Esophagus mucosa (tissue), 1 donor: ENCODE data around the gene CNOT6L. TPM values are rescaled to one million over a fixed set of nuclear protein-coding genes. Genes with fewer than 3 reads are reported as not detected.
A peak's percentile ranks its signal among the peaks of the same experiment; 100 is the strongest.
"Not testable (repeated sequence)": the region's sequence is repeated elsewhere in the genome, so short reads cannot be mapped to it uniquely, and the experiment has no call there.

Experiments used
- ATAC-seq: fragments of 200-7000 bp; cut with Tn5 transposase; one replicate; pipeline ENCODE4 v1.9.1; 2020
- total RNA-seq: library from RNA; stranded (reverse); gene quantifications from one replicate; pipeline ENCODE4 v1.2.4, GENCODE V29; 2023
- donor health status: DM: yes; HTN: yes; CAD: no.

Gene CNOT6L
- 30.9 TPM for total RNA-seq

DNA sequence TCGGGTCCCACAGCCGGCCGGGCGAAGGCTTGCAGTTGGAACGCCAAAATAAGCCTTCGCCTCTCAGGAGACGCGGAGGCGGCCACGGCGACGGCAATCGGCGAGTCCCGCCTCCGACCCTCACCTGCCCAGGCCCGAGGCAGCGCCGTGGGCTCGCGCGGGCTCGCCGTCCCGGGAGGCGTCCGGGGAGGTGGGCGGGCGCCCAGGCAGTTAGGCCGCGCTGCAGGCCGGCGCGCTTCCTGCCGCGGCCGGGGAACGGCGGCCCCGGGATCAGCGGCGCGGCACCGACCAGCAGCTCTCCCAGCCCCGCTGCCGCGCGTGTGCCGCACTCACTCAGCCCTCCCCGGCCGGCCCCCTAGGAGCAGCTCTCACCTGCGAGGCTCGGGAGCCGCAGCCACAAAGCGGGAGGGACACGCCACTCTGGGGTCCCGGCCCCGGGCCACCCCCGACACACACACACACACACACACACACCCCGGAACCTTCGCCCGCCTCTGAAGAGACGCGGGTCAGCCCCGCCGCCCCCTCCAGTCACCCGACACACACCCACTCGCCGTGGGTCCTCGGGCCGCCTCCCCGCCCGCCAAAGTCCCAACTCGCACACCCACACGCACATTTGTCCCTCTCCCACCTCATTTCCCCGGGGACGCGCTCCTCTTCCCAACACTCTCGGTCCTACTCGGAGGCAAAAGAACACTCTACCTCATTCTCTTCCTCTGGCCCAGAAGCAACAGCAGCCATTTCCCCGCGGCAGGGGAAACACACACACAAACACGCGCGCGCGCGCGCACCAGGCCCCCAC lies at the start of gene CNOT6L:
TSS of gene CNOT6L (minus strand) at position 767 of the 802 bp plus-strand sequence. CDS start at position 707, 60 bp downstream.
- peak; percentile 74 for ATAC-seq

GRCh38 chr4:77865259-77865658 lies 46.1 kb upstream of the CNOT6L start:
- no peak for ATAC-seq

DNA sequence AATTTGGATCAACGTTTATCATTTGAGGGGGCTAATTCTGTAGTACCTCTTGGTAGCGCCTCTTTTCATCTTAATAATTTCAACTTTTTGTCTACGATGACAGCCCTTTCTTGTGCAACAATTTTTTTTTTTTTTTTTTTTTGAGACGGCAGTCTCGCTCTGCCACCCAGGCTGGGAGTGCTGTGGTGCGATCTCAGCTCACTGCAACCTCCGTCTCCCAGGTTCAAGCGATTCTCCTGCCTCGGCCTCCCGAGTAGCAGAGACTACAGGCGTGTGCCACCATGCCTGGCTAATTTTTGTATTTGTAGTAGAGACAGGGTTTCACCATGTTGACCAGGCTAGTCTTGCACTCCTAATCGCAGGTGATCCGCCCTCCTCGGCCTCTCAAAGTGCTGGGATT lies 44.2 kb upstream of the CNOT6L start:
- ATAC-seq = not testable (repeated sequence)

DNA sequence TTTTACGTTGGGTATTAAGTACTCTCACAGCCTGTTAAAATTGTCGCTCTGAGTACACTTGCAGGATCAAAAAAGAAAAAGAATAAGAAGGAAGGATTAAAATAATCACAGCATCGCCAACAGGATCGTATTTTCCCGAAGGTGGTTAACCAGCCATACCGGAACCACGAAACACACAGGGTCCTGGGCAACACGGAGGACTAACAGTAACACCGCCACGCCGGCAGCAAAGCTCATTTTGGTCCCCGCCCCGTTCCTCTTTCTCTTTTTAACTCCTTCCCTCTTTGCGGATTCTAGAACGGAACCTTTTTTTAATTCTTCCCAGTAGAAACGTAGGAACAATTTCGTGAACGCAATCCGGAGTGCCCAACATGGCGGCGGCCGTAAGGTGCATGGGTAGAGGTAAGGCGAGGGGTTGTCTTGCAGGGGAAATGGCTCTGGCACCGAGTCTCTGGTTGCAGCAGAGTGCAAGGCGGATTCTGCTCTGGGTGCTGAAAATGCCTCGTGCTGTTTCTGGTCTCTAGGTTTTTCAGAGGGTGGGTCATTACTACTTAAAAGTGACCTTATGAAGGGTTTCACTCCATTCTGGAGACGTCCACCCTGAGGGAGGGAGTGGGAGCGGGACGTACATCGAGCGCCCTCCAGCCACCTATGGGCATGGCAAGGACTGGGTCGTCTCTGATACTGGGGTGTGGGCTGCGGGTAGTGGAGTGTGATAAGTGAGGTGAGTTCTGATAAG lies 43.5 kb upstream of the CNOT6L start, which contains the start of gene MRPL1:
TSS of gene MRPL1 (plus strand) at position 353 of the 739 bp plus-strand sequence. CDS start at position 372, 19 bp downstream.
- peak; percentile 97 for ATAC-seq

DNA sequence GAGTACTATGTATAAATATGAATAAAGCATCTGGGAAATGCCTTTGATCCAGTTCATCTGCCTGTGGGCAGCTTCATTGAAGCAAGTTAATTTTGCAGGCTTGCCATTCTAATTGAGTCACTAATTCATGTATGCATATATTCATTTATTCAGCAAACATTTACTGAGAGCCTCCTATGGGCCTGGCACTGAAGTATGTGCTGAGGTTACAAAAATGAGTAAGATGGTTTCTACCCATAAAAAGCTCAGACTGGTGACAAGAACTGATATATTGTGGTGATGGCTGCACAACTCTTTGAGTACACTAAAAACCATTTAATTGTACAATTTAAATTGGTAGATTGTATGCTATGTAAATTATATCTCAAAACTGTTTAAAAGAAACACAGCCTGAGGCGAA lies 42.3 kb upstream of the CNOT6L start:
- ATAC-seq = no peak

- ATAC-seq = no peak
These were observed 40.1 kb upstream of the CNOT6L start for GRCh38 chr4:77859256-77859655.

GRCh38 chr4:77856152-77856551 lies 37.0 kb upstream of the CNOT6L start:
- no peak for ATAC-seq

DNA sequence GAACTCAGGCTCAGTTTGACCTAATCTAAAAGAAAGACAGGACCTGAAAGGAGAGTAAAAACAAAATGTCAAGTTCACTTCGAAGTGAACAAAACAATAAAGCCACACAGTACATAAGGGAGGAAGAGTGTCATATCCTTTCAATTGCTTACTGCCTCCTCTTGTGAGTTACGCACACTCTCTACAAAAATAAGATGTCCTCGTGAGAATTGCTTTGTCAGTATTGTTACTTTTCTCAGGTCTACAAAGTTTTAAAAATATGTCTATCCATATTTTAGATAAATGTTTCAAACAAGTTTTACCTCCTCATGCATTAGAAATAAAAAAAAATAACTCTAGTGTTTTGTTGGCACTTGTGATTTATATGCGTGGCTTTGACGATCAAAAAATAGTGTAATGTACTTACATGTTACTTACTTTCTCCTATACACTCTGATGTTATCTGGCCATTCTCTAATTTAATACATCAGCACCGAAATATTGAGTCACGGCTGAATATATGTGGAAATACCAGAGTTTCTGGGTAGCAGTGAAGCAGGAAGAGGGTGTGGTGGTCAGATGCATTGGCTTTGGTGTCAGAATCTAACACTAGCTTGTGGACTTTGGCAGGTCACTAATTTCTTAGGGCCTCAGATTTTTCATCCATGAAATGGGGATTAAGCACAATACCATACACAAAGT lies 35.4 kb upstream of the CNOT6L start:
- ATAC-seq = peak; percentile 87

GRCh38 chr4:77852892-77853495 lies 33.8 kb upstream of the CNOT6L start:
- peak; percentile 42 for ATAC-seq

GRCh38 chr4:77849278-77849965 lies 30.3 kb upstream of the CNOT6L start:
- ATAC-seq = no peak

DNA sequence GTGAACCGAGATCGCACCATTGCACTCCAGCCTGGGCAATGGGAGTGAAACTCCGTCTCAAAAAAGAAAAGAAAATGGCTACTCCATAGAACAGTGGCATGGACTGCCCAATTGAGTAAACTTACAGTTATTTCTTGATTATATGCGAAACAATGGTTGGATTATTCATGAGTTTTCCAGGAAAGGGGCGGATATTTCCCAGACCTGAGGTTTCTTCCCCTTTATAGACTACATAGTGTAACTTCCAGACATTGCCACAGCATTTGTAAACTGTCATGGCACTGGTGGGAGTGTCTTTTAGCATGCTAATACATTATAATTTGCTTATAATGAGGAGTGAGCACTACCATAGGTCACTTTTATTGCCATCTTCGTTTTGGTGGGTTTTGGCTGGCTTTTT lies 29.3 kb upstream of the CNOT6L start:
- no peak for ATAC-seq

DNA sequence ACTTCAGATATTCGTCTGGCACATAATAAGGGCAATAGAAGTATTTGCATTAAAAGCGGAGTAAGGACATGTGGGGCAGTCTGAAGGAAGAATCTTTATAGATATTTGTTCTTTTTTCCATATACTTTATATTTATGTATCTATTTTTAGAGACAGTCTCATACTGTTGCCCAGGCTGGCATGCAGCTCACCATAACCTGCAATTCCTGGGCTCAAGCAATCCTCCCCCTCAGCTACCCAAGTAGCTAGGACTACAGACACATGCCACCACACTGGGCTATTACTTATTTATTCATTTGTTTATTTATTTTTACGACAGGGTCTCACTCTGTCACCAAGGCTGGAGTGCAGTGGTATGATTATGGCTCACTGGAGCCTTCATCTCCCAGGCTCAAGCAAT lies 26.8 kb upstream of the CNOT6L start:
- ATAC-seq = no peak

GRCh38 chr4:77845400-77845799 lies 26.2 kb upstream of the CNOT6L start:
- ATAC-seq = no peak

DNA sequence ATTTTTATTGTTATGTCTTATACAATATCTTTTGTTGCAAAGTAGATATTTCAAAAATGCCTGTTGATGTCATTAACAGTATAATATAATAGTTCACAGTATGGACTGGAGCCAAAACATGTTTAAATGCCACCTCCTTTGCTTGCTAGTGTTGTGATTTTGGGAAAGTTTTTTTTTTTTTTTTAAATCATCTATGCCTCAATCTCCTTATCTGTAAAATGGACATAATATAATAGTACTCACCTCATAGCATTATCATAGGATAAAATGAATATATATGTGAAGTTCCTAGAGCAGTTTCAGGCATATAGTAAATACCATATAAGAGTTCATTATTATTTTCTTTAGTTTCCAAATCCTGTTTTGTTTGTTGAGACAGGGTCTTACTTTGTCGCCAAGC lies 25.2 kb upstream of the CNOT6L start:
- no peak for ATAC-seq

- peak; percentile 51 for ATAC-seq
These were observed 24.5 kb upstream of the CNOT6L start for GRCh38 chr4:77843628-77844027.

DNA sequence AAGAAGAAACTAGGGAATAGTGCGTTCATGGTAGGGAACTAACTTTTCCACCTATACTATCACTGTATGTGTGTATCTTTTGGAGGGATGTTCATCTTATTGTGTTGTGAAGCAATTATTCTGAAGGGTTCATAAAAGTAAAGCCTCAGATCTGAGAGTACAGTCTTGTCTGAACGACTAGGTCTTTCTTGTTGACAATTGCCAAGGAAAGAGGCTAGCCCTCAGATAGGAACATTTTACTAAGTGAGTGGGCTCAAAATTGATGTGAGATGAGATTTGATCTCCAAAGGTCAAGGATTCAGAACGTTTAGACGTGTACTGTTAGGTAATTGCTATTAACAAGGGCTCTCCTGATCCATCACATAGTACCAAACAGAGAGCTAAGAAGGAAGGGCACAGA lies 15.2 kb upstream of the CNOT6L start:
- no peak for ATAC-seq

DNA sequence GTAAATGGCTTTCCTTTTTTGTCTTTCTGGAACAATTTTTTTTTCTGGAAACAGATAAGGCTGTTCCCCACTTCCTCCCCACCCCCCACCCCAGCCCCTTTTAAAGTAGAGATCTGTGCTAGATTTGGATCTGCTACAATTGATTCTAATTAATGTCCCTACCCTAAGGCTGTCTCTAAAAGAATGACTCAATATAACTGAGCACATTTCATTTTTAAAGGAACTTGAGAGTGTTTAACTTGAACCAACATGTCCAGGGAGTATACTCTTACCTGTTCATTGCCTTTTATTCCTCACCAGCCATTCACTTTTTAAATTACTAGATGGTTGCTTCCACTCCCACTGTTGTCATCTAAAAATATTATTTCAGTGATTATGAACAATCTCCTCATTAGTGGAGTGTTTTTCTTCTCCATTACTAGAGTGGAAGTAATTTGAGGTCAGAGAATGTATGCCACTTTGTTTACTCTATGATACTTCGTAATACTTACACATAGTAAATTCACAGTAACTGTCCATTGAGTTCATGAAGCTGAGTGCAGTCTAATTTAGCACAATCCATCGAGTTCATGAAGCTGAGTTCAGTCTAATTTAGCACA lies 14.1 kb upstream of the CNOT6L start:
- peak; percentile 96 for ATAC-seq

DNA sequence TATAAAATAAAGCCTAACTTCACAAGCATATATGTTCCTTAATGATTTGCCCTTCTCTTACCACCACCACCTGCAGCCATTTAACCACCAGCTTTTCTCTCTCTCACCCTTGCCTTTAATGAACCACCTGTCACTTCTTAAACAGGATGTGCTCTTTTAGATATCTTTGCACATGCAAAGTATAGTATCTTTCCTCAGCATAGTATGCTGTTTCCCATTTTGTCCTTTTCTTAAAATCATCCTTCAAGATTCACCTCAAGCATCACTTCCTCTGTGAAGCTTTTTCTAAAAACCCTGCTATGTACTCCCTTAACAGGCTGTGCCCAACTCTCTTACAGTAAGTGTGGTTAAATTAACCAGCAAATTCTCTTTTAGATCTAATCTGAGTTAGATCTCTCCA lies 8.2 kb upstream of the CNOT6L start:
- ATAC-seq = peak; percentile 22

- ATAC-seq = no peak
These were observed 7.1 kb upstream of the CNOT6L start for GRCh38 chr4:77826275-77826674.

GRCh38 chr4:77821775-77822174 lies 2.6 kb upstream of the CNOT6L start:
- no peak for ATAC-seq

DNA sequence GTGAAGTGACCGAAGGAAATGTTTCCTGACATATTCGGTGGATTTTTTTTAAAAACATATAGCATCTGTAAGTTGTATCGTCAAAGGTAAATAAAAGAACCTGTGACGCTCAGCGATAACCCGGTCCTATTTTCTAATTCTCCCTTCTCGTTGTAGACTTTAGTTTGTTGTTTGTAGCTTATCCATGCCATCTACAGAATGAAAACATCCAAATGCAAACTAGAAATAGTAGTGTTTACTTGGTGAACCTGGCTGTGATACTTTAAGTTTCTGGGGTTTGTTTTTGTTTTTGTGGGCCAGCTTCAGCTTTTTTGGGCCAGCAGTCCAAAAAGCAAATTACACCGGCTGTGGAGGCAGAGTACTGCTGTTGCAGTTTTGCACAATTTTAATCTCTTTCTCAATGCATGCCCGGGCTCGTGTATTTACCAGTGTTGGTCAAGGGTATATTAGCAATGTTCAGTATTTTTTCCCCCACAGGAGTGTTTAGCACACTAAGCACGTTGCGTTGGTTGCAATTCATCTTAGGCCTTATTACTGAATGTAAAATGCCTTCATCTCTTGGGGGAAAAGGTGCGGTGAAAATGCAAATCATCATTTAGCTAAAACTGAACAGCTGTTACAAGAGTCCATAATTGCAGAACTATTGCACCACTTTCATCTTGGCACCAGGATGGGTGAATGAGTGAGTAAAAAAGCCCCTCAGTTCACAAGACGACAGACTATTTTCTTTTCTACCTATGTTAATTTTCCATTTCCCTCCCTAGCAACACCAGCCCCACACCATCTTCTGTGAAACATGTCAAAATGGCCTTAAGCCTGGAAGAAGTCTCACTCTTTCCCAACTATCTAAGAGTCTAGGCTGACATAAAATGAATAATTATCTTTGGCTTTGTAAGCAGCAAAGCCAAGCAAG lies 1.7 kb upstream of the CNOT6L start:
- no peak for ATAC-seq
